Endothelial cell of umbilical vein (primary cell): ENCODE data around the gene GIPC3. TPM values are rescaled to one million over a fixed set of nuclear protein-coding genes. Genes with fewer than 3 reads are reported as not detected.

Source experiments
- BruUV-seq: library from RNA; stranded (reverse); fragments of 400-500 nt; replicated peaks from 2 replicates; lab custom pipeline; 2021; lab: Mats Ljungman, UMichigan
- CTCF ChIA-PET: fragments of 300-600, 350-600 bp; sonication (Branson Sonifier 250); formaldehyde crosslinking; loops from one replicate; lab custom pipeline; 2021; ENCODE audit warnings: antibody characterized with exemption, inconsistent platforms; lab: Charles Lee
- POLR2A ChIA-PET: fragments of 300-600, 350-600 bp; sonication (Branson Sonifier 250); formaldehyde crosslinking; loops from one replicate; lab custom pipeline; 2021; ENCODE audit warnings: antibody characterized with exemption, inconsistent platforms; lab: Charles Lee
- DNase-seq: peaks from one replicate; pipeline ENCODE4 v3.0.0-alpha.2; 2011; ENCODE audit warnings: low read depth, low spot score
- FAIRE-seq: peaks from 2 replicates; lab custom pipeline; 2011; peaks lifted over from hg19 to GRCh38; lab: Jason Lieb, UNC
- H2AFZ ChIP-seq: 2 replicates; pipeline ENCODE4 v1.6.0; 2012; ENCODE audit warnings: low read depth, low read length, control low read depth, inconsistent platforms
- H3K27ac ChIP-seq: 2 replicates; pipeline ENCODE4 v1.5.1; 2011; ENCODE audit warnings: low read depth, mild to moderate bottlenecking, control low read depth, low read length, moderate library complexity; ENCODE audit not compliant: insufficient read depth
- H3K27me3 ChIP-seq, 2 experiments: 2 replicates each; pipeline versions ENCODE4 v1.6.0 to v1.6.1; 2011; ENCODE audit warnings: low read length in 2 of 2, mixed read lengths in 1 of 2; ENCODE audit not compliant: control insufficient read depth in 2 of 2, insufficient read depth in 2 of 2
- H3K36me3 ChIP-seq, 2 experiments: 2 replicates in 1 of 2; 3 replicates in 1 of 2; pipeline ENCODE4 v1.5.1; 2011; ENCODE audit warnings: low read length in 2 of 2, mild to moderate bottlenecking in 1 of 2, moderate library complexity in 1 of 2; ENCODE audit not compliant: control insufficient read depth in 2 of 2, insufficient read depth in 2 of 2; ENCODE audit errors: extremely low read depth in 1 of 2
- H3K4me1 ChIP-seq: 3 replicates; pipeline ENCODE4 v1.5.1; 2011; ENCODE audit warnings: mild to moderate bottlenecking, low read length; ENCODE audit not compliant: control insufficient read depth, insufficient read depth; ENCODE audit errors: extremely low read depth
- H3K4me2 ChIP-seq: 2 replicates; pipeline ENCODE4 v1.6.1; 2011; ENCODE audit warnings: low read length, control low read depth, mixed read lengths; ENCODE audit not compliant: insufficient read depth
- H3K4me3 ChIP-seq, 3 experiments: fragments of 200-600 bp in 1 of 3; sonication (generic), shearing (Covaris generic) in 1 of 3; replicated peaks in 1 of 3; 2 replicates each; pipeline ENCODE4 v1.5.1; 2011 to 2016; ENCODE audit warnings: control low read depth in 3 of 3, low read length in 3 of 3, mild to moderate bottlenecking in 2 of 3, inconsistent platforms in 1 of 3, low read depth in 1 of 3, moderate library complexity in 1 of 3; ENCODE audit not compliant: insufficient read depth in 1 of 3
- H3K79me2 ChIP-seq: 2 replicates; pipeline ENCODE4 v1.6.0; 2012; ENCODE audit warnings: low read length, inconsistent platforms; ENCODE audit not compliant: control insufficient read depth, insufficient read depth
- H3K9ac ChIP-seq: replicated peaks from 2 replicates; pipeline ENCODE3; 2011; ENCODE audit warnings: low read length, control low read depth; ENCODE audit not compliant: insufficient read depth; ENCODE audit errors: extremely low read depth
- H3K9me1 ChIP-seq: replicated peaks from 3 replicates; pipeline ENCODE4 v1.6.0; 2011; ENCODE audit warnings: mild to moderate bottlenecking, low read length; ENCODE audit not compliant: control insufficient read depth, insufficient read depth; ENCODE audit errors: extremely low read depth
- H3K9me3 ChIP-seq: replicated peaks from 2 replicates; pipeline ENCODE4 v1.5.1; 2012; ENCODE audit warnings: low read length, inconsistent platforms; ENCODE audit not compliant: control insufficient read depth, insufficient read depth
- H4K20me1 ChIP-seq: replicated peaks from 2 replicates; pipeline ENCODE3; 2011; ENCODE audit warnings: mild to moderate bottlenecking, low read length; ENCODE audit not compliant: control insufficient read depth, insufficient read depth; ENCODE audit errors: extremely low read depth
- CTCF ChIP-seq, 2 donors: IDR thresholded peaks; 1 replicate in 1 of 2; 2 replicates in 1 of 2; pipeline ENCODE4 v1.5.1; 2011; ENCODE audit warnings: low read length in 2 of 2, mild to moderate bottlenecking in 2 of 2, moderate library complexity in 2 of 2, control low read depth in 1 of 2, inconsistent platforms in 1 of 2, low read depth in 1 of 2; ENCODE audit not compliant: insufficient read depth in 1 of 2; ENCODE audit errors: extremely low read depth in 1 of 2
- EZH2 ChIP-seq: IDR thresholded peaks from 2 replicates; pipeline ENCODE4 v1.6.1; 2012; ENCODE audit warnings: borderline replicate concordance, low read depth, mild to moderate bottlenecking, moderate library complexity, low read length, inconsistent platforms; ENCODE audit not compliant: severe bottlenecking
- FOS ChIP-seq: IDR thresholded peaks from 2 replicates; pipeline ENCODE4 v1.6.1; 2011; ENCODE audit warnings: mild to moderate bottlenecking, low read length, moderate library complexity, borderline replicate concordance; ENCODE audit not compliant: insufficient read depth
- MAX ChIP-seq: IDR thresholded peaks from 2 replicates; pipeline ENCODE4 v1.6.1; 2011; ENCODE audit not compliant: insufficient read depth, insufficient read length
- POLR2A ChIP-seq: IDR thresholded peaks from 2 replicates; pipeline ENCODE4 v1.6.1; 2012; ENCODE audit warnings: low read depth, mild to moderate bottlenecking, control low read depth, low read length
- POLR2AphosphoS5 ChIP-seq: IDR thresholded peaks from 2 replicates; pipeline ENCODE4 v1.6.1; 2012; ENCODE audit warnings: low read depth, mild to moderate bottlenecking, control low read depth, low read length, moderate library complexity; ENCODE audit not compliant: insufficient read depth
- dilution Hi-C: fragments of 300-500 bp; cut with MboI; formaldehyde crosslinking; loops from one replicate; pipeline ENCODE4 v1.15.0; 2019; ENCODE audit warnings: low sequenced_read_pairs; ENCODE audit not compliant: extremely low pct_ligation_motif_present
- intact Hi-C: fragments of 100-400 bp; cut with micrococcal nuclease; formaldehyde crosslinking; loops from one replicate; pipeline ENCODE4 v1.10.0; 2022
- polyA plus RNA-seq, 4 experiments: library from polyadenylated mRNA; depleted of rRNA in 3 of 4; stranded (reverse) in 3 of 4; unstranded in 1 of 4; fragments of >200 nt; gene quantifications; 2 replicates each; pipeline versions ENCODE4 v1.2.1 to v1.2.3, GENCODE V29; 2011 to 2012; ENCODE audit warnings: missing spikeins in 1 of 4
- total RNA-seq: library from RNA; stranded (reverse); gene quantifications from 2 replicates; pipeline ENCODE4 v1.2.3, GENCODE V29; 2021

Gene GIPC3
- total and polyA plus RNA-seq, 2 donors (not counting 3 experiments of a cell fraction or from before 2014, with no cell fraction given), result 2.2 to 6.6 TPM

- no peaks in the 10 kb centered on the region for H4K20me1 ChIP-seq
- POLR2A ChIA-PET, result no interaction called here
- peak overlapping the region; percentile 63 for H3K4me2 ChIP-seq
- H2AFZ ChIP-seq, result peak overlapping the region; percentile 81
- H3K9me1 ChIP-seq, result no peaks in the 10 kb centered on the region
- H3K9ac ChIP-seq, result peak overlapping the region; percentile 17
- peaks cover 0 to 9% of the 10 kb centered on the region in 2 experiments for H3K36me3 ChIP-seq
- H3K27me3 ChIP-seq, result no peaks in the 10 kb centered on the region
- DNase-seq (peak; percentile 41), FAIRE-seq (peak; percentile 73)
- no peaks in the 10 kb centered on the region for H3K9me3 ChIP-seq
- no peak for TF ChIP-seq POLR2A
- TF ChIP-seq MAX, result no peak
- peak overlapping the region; percentile 34 for H3K27ac ChIP-seq
- intact Hi-C loops, result loop anchor here (2.0 to 5.0 kb wide), 2 partner anchors 23 to 35 kb away; partner anchors contain the start of genes GIPC3 and HMG20B
- BruUV-seq, result no TSS peak
- peak overlapping the region; percentile 39 to 48 (median 39) for H3K4me3 ChIP-seq
- no peaks in the 10 kb centered on the region for H3K79me2 ChIP-seq
- H3K4me1 ChIP-seq, result peaks cover 23% of the 10 kb centered on the region
- CTCF ChIA-PET, result interaction anchor here (0.8 to 2.3 kb wide), 11 partner anchors 11 to 63 kb away, joined by 3 to 10 read pairs (median 3); partner anchors contain the start of gene GIPC3
- dilution Hi-C loops, result no loop called here
These were observed 22.2 kb downstream of the GIPC3 start for GRCh38 chr19:3607303-3608078.

GRCh38 chr19:3608079-3608641 lies 22.9 kb downstream of the GIPC3 start:
- H3K9ac ChIP-seq, result no peak overlapping the region
- no peak for TF ChIP-seq EZH2
- TF ChIP-seq CTCF (IDR thresholded peaks at IDR 0.05; ENCODE audit: extremely low read depth in 1 of 2, insufficient read depth in 1 of 2, low read depth in 1 of 2, low read length in 2 of 2), result no peak
- TF ChIP-seq MAX, result no peak
- no peak for TF ChIP-seq POLR2A
- no peak for TF ChIP-seq FOS
- TF ChIP-seq POLR2AphosphoS5, result no peak
- no peak for DNase-seq
- no peak overlapping the region for H3K4me3 ChIP-seq
- peaks cover 23% of the 10 kb centered on the region for H3K4me1 ChIP-seq
- no TSS peak for BruUV-seq
- POLR2A ChIA-PET, result interaction anchor here (1.2 kb wide), 1 partner anchor 19 kb away, joined by 3 read pairs; the partner anchor contains the start of gene CACTIN
- no peaks in the 10 kb centered on the region for H3K9me3 ChIP-seq
- H2AFZ ChIP-seq, result peak overlapping the region; percentile 81
- peaks cover 0 to 11% of the 10 kb centered on the region in 2 experiments for H3K36me3 ChIP-seq
- intact Hi-C loops, result loop anchor here (5.0 kb wide), 1 partner anchor 36 kb away; the partner anchor contains the start of gene HMG20B
- H3K79me2 ChIP-seq, result no peaks in the 10 kb centered on the region
- CTCF ChIA-PET, result interaction anchor here (0.8 to 2.3 kb wide), 10 partner anchors 8 to 63 kb away, joined by 3 to 10 read pairs (median 4); no protein-coding TSS in a partner anchor
- H3K27ac ChIP-seq, result peak overlapping the region; percentile 34
- no peaks in the 10 kb centered on the region for H3K27me3 ChIP-seq
- dilution Hi-C loops, result no loop called here
- H3K9me1 ChIP-seq, result no peaks in the 10 kb centered on the region
- H4K20me1 ChIP-seq, result no peaks in the 10 kb centered on the region
- peak overlapping the region; percentile 63 for H3K4me2 ChIP-seq
- FAIRE-seq, result no peak
